H9 (cell line): ENCODE results near the gene SLMAP. TPM values are rescaled to one million over a fixed set of nuclear protein-coding genes. Genes with fewer than 3 reads are reported as not detected.

Experiments
- DNase-seq: peaks from one replicate; pipeline ENCODE4 v3.0.0-alpha.2; 2017
- H2AFZ ChIP-seq: one replicate; pipeline ENCODE4 v1.6.1; 2013; ENCODE audit warnings: mild to moderate bottlenecking, low read length, control low read depth, moderate library complexity
- H2AK5ac ChIP-seq: 2 replicates; pipeline ENCODE4 v1.6.1; 2013; ENCODE audit warnings: low read length, control low read depth, mixed read lengths; ENCODE audit not compliant: insufficient read length
- H2BK120ac ChIP-seq: one replicate; pipeline ENCODE4 v1.6.1; 2013; ENCODE audit warnings: low read depth, mild to moderate bottlenecking, low read length, control low read depth, inconsistent platforms; ENCODE audit not compliant: poor library complexity, severe bottlenecking
- H2BK12ac ChIP-seq: 2 replicates; pipeline ENCODE4 v1.6.1; 2013; ENCODE audit warnings: low read length, control low read depth, mixed read lengths, low read depth; ENCODE audit not compliant: insufficient read length
- H2BK15ac ChIP-seq: 2 replicates; pipeline ENCODE4 v1.6.1; 2013; ENCODE audit warnings: low read depth, low read length, control low read depth
- H2BK20ac ChIP-seq: one replicate; pipeline ENCODE4 v1.6.1; 2013; ENCODE audit warnings: low read depth, mild to moderate bottlenecking, low read length, control low read depth, inconsistent platforms; ENCODE audit not compliant: poor library complexity, severe bottlenecking
- H2BK5ac ChIP-seq: 2 replicates; pipeline ENCODE4 v1.6.1; 2013; ENCODE audit warnings: low read length, control low read depth, mixed read lengths; ENCODE audit not compliant: insufficient read length
- H3K14ac ChIP-seq: 2 replicates; pipeline ENCODE4 v1.6.1; 2013; ENCODE audit warnings: low read length, control low read depth; ENCODE audit not compliant: insufficient read depth
- H3K18ac ChIP-seq: 2 replicates; pipeline ENCODE4 v1.6.1; 2013; ENCODE audit warnings: low read depth, mild to moderate bottlenecking, mixed read lengths, low read length, control low read depth; ENCODE audit not compliant: insufficient read length
- H3K23ac ChIP-seq: 2 replicates; pipeline ENCODE4 v1.6.1; 2013; ENCODE audit warnings: low read length, control low read depth, mixed read lengths, low read depth; ENCODE audit not compliant: insufficient read length
- H3K23me2 ChIP-seq: 2 replicates; pipeline ENCODE4 v1.6.1; 2013; ENCODE audit warnings: low read depth, mild to moderate bottlenecking, mixed read lengths, low read length, control low read depth; ENCODE audit not compliant: insufficient read length, poor library complexity, severe bottlenecking
- H3K27ac ChIP-seq: 2 replicates; pipeline ENCODE4 v1.5.1; 2013; ENCODE audit warnings: low read length, control low read depth, mixed read lengths, low read depth; ENCODE audit not compliant: insufficient read length
- H3K27me3 ChIP-seq: 2 replicates; pipeline ENCODE4 v1.6.1; 2013; ENCODE audit warnings: low read length, control low read depth, inconsistent platforms; ENCODE audit not compliant: insufficient read depth
- H3K4ac ChIP-seq: 2 replicates; pipeline ENCODE4 v1.6.1; 2013; ENCODE audit warnings: low read depth, mild to moderate bottlenecking, control low read depth, inconsistent platforms, low read length, moderate library complexity
- H3K4me1 ChIP-seq: 2 replicates; pipeline ENCODE4 v1.6.1; 2013; ENCODE audit warnings: low read length, control low read depth, inconsistent platforms; ENCODE audit not compliant: insufficient read depth
- H3K4me2 ChIP-seq: 2 replicates; pipeline ENCODE4 v1.6.1; 2013; ENCODE audit warnings: low read length, control low read depth, mixed read lengths; ENCODE audit not compliant: insufficient read length, insufficient read depth
- H3K56ac ChIP-seq: 2 replicates; pipeline ENCODE4 v1.6.1; 2013; ENCODE audit warnings: low read depth, mild to moderate bottlenecking, mixed read lengths, low read length, control low read depth; ENCODE audit not compliant: insufficient read length
- H3K79me1 ChIP-seq: 2 replicates; pipeline ENCODE4 v1.6.1; 2013; ENCODE audit warnings: low read depth, mild to moderate bottlenecking, moderate library complexity, low read length, control low read depth, inconsistent platforms; ENCODE audit not compliant: insufficient read depth, poor library complexity, severe bottlenecking
- H3K79me2 ChIP-seq: 2 replicates; pipeline ENCODE4 v1.6.1; 2013; ENCODE audit warnings: low read length, control low read depth, inconsistent platforms; ENCODE audit not compliant: insufficient read depth
- H3K9ac ChIP-seq: 2 replicates; pipeline ENCODE4 v1.6.1; 2013; ENCODE audit warnings: low read length, control low read depth, mixed read lengths; ENCODE audit not compliant: insufficient read length; ENCODE audit errors: extremely low read depth
- H3K9me3 ChIP-seq: one replicate; pipeline ENCODE4 v1.6.1; 2013; ENCODE audit warnings: low read depth, low read length, inconsistent platforms; ENCODE audit not compliant: control insufficient read depth
- H3T11ph ChIP-seq: one replicate; pipeline ENCODE4 v1.6.1; 2013; ENCODE audit warnings: mild to moderate bottlenecking, low read length, control low read depth, inconsistent platforms
- H4K20me1 ChIP-seq: one replicate; pipeline ENCODE4 v1.6.1; 2013; ENCODE audit not compliant: control insufficient read depth, insufficient read length, insufficient read depth
- H4K5ac ChIP-seq: 2 replicates; pipeline ENCODE4 v1.6.1; 2013; ENCODE audit warnings: low read depth, mild to moderate bottlenecking, mixed read lengths, low read length, control low read depth; ENCODE audit not compliant: insufficient read length
- H4K8ac ChIP-seq: replicated peaks from 2 replicates; pipeline ENCODE4 v1.6.1; 2013; ENCODE audit warnings: low read length, control low read depth, mixed read lengths, low read depth; ENCODE audit not compliant: insufficient read length
- H4K91ac ChIP-seq: 2 replicates; pipeline ENCODE4 v1.6.1; 2013; ENCODE audit warnings: low read depth, mild to moderate bottlenecking, moderate library complexity, mixed read lengths, low read length, control low read depth; ENCODE audit not compliant: insufficient read length
- H3K27ac Mint-ChIP-seq, 3 experiments: 2 replicates in 2 of 3; 3 replicates in 1 of 3; pipeline ENCODE4 v1.8.0; 2020 to 2021; ENCODE audit warnings: mixed read lengths in 3 of 3, mild to moderate bottlenecking in 1 of 3, moderate library complexity in 1 of 3
- H3K27me3 Mint-ChIP-seq: 2 replicates; pipeline ENCODE4 v1.8.0; 2021; ENCODE audit warnings: low read depth, mild to moderate bottlenecking, moderate library complexity, mixed read lengths
- H3K36me3 Mint-ChIP-seq, 3 experiments: 2 replicates in 2 of 3; 3 replicates in 1 of 3; pipeline ENCODE4 v1.8.0; 2020 to 2021; ENCODE audit warnings: low read depth in 3 of 3, mixed read lengths in 3 of 3; ENCODE audit not compliant: insufficient read depth in 1 of 3
- H3K4me1 Mint-ChIP-seq, 2 experiments: 2 replicates each; pipeline ENCODE4 v1.8.0; 2020; ENCODE audit warnings: mixed read lengths in 2 of 2
- H3K4me3 Mint-ChIP-seq, 2 experiments: 2 replicates in 1 of 2; 3 replicates in 1 of 2; pipeline ENCODE4 v1.8.0; 2020 to 2021; ENCODE audit warnings: mild to moderate bottlenecking in 2 of 2, mixed read lengths in 2 of 2, moderate library complexity in 1 of 2
- H3K9me3 Mint-ChIP-seq, 2 experiments: 2 replicates in 1 of 2; 3 replicates in 1 of 2; pipeline ENCODE4 v1.8.0; 2020; ENCODE audit warnings: mild to moderate bottlenecking in 2 of 2, mixed read lengths in 2 of 2, moderate library complexity in 1 of 2
- CTCF ChIP-seq: fragments of 200-600 bp; sonication (generic); conservative IDR thresholded peaks from 3 replicates; pipeline ENCODE4 v1.8.0; 2021; ENCODE audit warnings: antibody characterized with exemption, mild to moderate bottlenecking
- WGBS: extraction: QIAGEN DNeasy Blood & Tissue Kit; methylation state at CpG from one replicate; pipeline ENCODE4 v1.1.7; 2013; ENCODE audit warnings: missing lambda C conversion rate, low lambda C conversion rate, mixed read lengths; ENCODE audit not compliant: insufficient read length; ENCODE audit errors: extremely low coverage; 5-methylcytosine and 5-hydroxymethylcytosine counted together
- total RNA-seq: library from RNA; stranded (reverse); gene quantifications from 2 replicates; pipeline ENCODE4 v1.2.1, GENCODE V29; 2021

Gene SLMAP
- total RNA-seq, 1 experiment from 2014 or later = 65.1 TPM

GRCh38 chr3:57717205-57717868 is 38.8 kb upstream of the SLMAP start:
- Histone ChIP-seq H3T11ph (no peak overlapping the region), H3K9ac (no peak overlapping the region), H3K14ac (no peak overlapping the region), H4K5ac (no peak overlapping the region), H2BK5ac (no peak overlapping the region), H4K20me1 (no peaks in the 10 kb centered on the region), H3K27me3 (no peaks in the 10 kb centered on the region), H3K4me2 (no peak overlapping the region), H3K79me2 (no peaks in the 10 kb centered on the region), H4K91ac (no peak overlapping the region), H2AFZ (no peak overlapping the region), H3K18ac (no peak overlapping the region), H4K8ac (no peak overlapping the region), H3K79me1 (no peaks in the 10 kb centered on the region), H3K4ac (no peak overlapping the region), H3K9me3 (no peaks in the 10 kb centered on the region), H3K23ac (no peak overlapping the region), H2BK120ac (no peak overlapping the region), H3K27ac (no peak overlapping the region), H2AK5ac (no peak overlapping the region), H2BK12ac (no peak overlapping the region), H2BK15ac (no peak overlapping the region), H3K56ac (no peak overlapping the region), H2BK20ac (no peak overlapping the region), H3K4me1 (no peaks in the 10 kb centered on the region), H3K23me2 (no peaks in the 10 kb centered on the region)
- Mint-ChIP-seq H3K4me3 (no peak overlapping the region), H3K4me1 (no peaks in the 10 kb centered on the region), H3K27ac (no peak overlapping the region), H3K9me3 (no peaks in the 10 kb centered on the region), H3K27me3 (peaks cover under 1% of the 10 kb centered on the region; the same call in 1 of the 2 replicates), H3K36me3 (no peaks in the 10 kb centered on the region)
- WGBS = no CpG with 5 or more reads among the region's 6 CpGs
- TF ChIP-seq CTCF = no peak
- DNase-seq = no peak
